Spinal cord (tissue), 10 donors: ENCODE data around the gene PODXL2. TPM values are rescaled to one million over a fixed set of nuclear protein-coding genes. Genes with fewer than 3 reads are reported as not detected.

Source experiments
- DNase-seq, 6 donors: peaks; one replicate each; pipeline versions ENCODE4 v3.0.0 to v3.0.0-alpha.2; 2013 to 2015; ENCODE audit warnings: low spot score in 6 of 6, low read depth in 4 of 6
- H3K27ac ChIP-seq: one replicate; pipeline ENCODE4 v1.5.1; 2013; ENCODE audit warnings: low read depth, low read length, control low read depth
- H3K27me3 ChIP-seq: one replicate; pipeline ENCODE4 v1.6.1; 2013; ENCODE audit warnings: low read length; ENCODE audit not compliant: control insufficient read depth, insufficient read depth
- H3K36me3 ChIP-seq: one replicate; pipeline ENCODE4 v1.6.1; 2013; ENCODE audit warnings: low read length; ENCODE audit not compliant: control insufficient read depth, insufficient read depth
- H3K4me1 ChIP-seq: one replicate; pipeline ENCODE4 v1.6.1; 2013; ENCODE audit warnings: low read length; ENCODE audit not compliant: control insufficient read depth, insufficient read depth
- H3K4me3 ChIP-seq: one replicate; pipeline ENCODE4 v1.5.1; 2013; ENCODE audit warnings: low read depth, low read length, control low read depth
- H3K9me3 ChIP-seq: one replicate; pipeline ENCODE4 v1.6.1; 2013; ENCODE audit warnings: low read length; ENCODE audit not compliant: control insufficient read depth, insufficient read depth
- WGBS: methylation state at CpG from one replicate; pipeline ENCODE4 v1.1.5; 2013; ENCODE audit warnings: missing lambda C conversion rate; ENCODE audit not compliant: insufficient coverage; 5-methylcytosine and 5-hydroxymethylcytosine counted together
- polyA plus RNA-seq, 2 donors: library from polyadenylated mRNA; unstranded; fragments of 120-200 nt; gene quantifications; one replicate each; pipeline ENCODE4 v1.2.1, GENCODE V29; 2013; ENCODE audit not compliant: insufficient read length in 2 of 2
- small RNA-seq: library from RNA; depleted of rRNA; stranded (forward); fragments of <200 nt; gene quantifications from one replicate; pipeline ENCODE3, GENCODE V24; 2014; ENCODE audit warnings: low replicate concordance
- total RNA-seq, 2 donors: library from RNA; depleted of rRNA in 1 of 2; stranded (reverse); fragments of 120-200 nt in 1 of 2; fragments of >200 nt in 1 of 2; gene quantifications; one replicate each; pipeline versions ENCODE4 v1.2.3 to v1.2.4, GENCODE V29; 2013 to 2014
- donor health status: healthy.

Gene PODXL2
- total and polyA plus RNA-seq, 4 donors = 73.4 to 234 (median 162) TPM

DNA sequence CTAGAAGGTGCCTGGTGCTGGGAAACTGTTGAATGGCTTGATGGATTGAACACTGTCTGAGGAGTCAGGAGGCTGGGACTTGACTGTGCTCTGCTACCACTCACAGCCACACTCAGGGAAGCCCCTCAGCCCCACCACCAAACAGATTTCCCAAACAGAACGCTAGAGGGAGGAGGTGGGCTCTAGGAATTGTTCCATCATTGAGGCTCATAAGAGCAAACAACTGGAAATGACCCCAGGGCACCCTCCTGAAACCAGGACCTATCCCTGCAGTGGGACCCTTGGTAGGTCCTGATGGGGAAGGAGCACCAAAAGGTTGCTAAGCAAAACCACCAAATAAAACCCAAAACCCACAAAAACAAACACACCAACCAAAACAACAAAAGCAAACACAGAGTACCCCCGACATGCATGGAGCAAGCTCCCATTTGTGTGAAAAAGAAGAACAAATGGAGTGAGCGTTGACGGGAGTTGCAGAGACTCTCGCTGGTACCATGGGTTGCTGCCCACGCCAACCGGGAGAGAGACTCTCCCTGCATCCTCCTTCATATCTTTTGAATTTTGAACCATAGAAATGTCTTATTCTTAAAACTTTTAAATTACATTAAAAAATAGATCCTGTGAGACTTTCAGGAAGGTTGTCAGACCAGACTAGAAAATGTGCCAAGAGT, 89.4 kb downstream of the PODXL2 start:
- no peak overlapping the region for H3K4me3 ChIP-seq
- no peaks in the 10 kb centered on the region for H3K9me3 ChIP-seq
- no peaks in the 10 kb centered on the region for H3K27me3 ChIP-seq
- peaks cover 62% of the 10 kb centered on the region for H3K4me1 ChIP-seq
- no peak for DNase-seq
- WGBS = 100% methylated on average over 1 of the region's 7 CpGs
- no peak overlapping the region for H3K27ac ChIP-seq
- H3K36me3 ChIP-seq = peaks cover 5% of the 10 kb centered on the region

DNA sequence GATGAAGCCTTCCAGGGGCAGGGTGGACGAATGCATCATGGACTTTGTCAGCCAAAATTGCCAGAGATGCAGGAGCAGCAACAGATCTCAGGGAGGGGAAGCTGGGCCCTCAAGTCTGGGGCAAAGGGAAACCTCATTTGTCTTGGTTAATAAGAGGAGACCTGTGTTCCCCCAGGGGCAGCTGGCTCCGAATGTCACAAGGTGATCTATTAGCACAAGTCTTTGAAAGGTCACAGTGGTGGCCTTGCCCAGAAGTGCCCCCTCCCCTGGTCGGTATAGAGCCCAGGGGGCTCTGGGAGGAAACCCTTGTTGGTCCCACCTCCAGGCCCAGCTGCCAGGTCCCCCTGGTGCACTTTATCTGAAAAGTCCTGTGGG, 89.9 kb downstream of the PODXL2 start:
- H3K36me3 ChIP-seq = peaks cover 3% of the 10 kb centered on the region
- DNase-seq = no peak
- H3K4me1 ChIP-seq = peaks cover 60% of the 10 kb centered on the region
- H3K4me3 ChIP-seq = no peak overlapping the region
- WGBS = 70% methylated on average over 2 of the region's 3 CpGs
- no peak overlapping the region for H3K27ac ChIP-seq
- H3K27me3 ChIP-seq = no peaks in the 10 kb centered on the region
- H3K9me3 ChIP-seq = no peaks in the 10 kb centered on the region

DNA sequence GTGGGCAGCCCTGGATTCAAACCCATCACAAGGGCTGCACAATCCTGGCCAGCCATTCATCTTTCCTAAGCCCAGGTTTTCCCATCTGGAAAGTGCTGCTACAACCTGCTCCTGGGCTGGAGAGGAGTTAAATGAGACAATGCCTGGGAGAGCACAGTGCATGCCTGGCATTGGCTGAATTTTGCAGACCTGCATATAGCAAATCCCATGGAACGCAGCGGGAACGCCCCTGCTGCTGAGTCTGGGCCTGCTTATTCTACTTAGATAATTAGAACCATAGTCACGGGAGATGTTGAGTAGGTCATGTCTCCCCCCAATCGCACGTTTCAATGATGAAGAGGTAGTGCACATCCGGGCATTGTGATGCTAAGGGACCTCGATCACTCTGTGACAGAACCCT, 90.4 kb downstream of the PODXL2 start:
- DNase-seq = no peak
- Histone ChIP-seq H3K36me3 (peaks cover 3% of the 10 kb centered on the region), H3K27ac (no peak overlapping the region), H3K27me3 (no peaks in the 10 kb centered on the region), H3K4me1 (peaks cover 55% of the 10 kb centered on the region), H3K4me3 (no peak overlapping the region), H3K9me3 (no peaks in the 10 kb centered on the region)
- 81% methylated on average over 5 of the region's 8 CpGs for WGBS

DNA sequence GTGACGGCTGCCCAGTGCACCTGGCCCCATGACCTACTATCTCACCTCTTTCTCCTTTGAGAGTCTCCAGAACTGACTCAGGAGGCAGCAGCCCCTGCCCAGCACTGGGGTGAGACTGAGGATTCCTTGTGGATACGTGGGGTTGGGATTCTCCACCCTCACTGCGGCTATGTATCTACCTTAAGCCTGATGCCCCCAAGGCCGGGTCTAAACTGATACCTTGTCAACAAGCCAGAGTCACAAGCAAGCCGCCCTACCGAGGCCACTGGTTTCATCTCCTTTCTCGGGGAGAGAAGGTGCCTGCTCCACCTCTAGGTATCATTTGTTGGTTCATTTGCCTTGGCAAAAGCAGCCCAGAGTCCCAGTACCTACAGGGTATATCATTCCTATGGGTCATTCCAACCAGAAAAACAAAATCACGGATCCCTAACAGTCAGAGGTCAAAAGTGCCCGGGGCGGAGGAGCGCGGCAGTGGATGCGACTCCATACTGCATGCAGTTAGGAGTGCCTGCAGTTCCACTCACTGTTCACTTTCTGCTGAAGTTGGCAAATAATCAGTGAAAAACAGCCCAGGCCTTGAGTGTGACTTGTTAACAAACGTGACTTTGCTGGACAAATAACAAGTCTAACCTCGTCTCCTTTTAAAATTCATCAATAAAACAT, 91.3 kb downstream of the PODXL2 start:
- H3K27me3 ChIP-seq = no peaks in the 10 kb centered on the region
- no peak overlapping the region for H3K4me3 ChIP-seq
- H3K27ac ChIP-seq = no peak overlapping the region
- peaks cover 3% of the 10 kb centered on the region for H3K36me3 ChIP-seq
- H3K9me3 ChIP-seq = no peaks in the 10 kb centered on the region
- peaks cover 50% of the 10 kb centered on the region for H3K4me1 ChIP-seq
- WGBS = 84% methylated on average over 12 of the region's 15 CpGs
- no peak for DNase-seq

DNA sequence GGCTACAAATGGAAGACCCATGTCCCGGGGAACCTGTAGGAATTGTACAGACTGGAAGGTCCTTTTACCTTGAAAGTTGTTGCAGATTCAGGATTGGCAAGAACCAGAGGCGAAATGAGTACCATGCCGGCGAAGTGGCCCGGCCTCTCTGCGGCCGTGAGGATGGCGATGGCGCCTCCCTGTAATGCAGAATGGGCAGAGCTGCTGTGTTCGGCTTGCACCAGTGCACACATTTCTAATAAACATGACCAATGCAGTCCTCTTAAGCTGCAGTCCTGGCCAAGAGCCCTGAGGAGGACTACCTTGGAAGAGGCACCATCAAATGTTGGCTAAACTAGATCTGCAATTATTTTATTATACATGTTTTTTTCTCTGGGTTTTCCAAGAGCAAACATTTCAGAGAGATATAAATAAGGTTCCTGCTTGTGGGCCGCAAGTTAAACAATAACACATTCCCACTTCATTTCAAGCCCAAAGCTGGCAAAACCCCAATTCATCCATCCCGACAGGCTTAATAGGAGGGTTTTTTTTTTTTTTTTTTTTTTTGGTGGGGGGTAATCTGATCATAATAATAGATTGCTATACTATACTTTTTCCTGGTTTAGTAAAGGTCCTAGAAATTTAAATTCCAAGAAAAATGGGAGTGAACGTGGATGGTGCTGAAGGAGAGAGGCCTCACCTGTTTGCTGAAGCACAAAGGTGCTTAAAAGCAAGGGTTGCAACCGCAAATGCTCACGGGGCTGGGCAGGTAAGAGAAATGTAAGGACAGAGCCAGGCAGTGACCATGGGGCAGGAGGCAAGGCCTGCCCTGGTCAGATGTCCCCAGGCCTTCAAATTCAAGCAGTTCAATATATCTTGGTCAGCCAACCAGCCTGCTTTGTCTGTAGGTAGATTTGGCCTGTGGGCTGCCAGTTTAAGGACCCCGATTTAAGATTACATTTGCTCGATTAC, 92.3 kb downstream of the PODXL2 start:
- Histone ChIP-seq H3K27ac (no peak overlapping the region), H3K4me1 (peaks cover 42% of the 10 kb centered on the region), H3K4me3 (no peak overlapping the region), H3K27me3 (no peaks in the 10 kb centered on the region), H3K9me3 (no peaks in the 10 kb centered on the region), H3K36me3 (peaks cover 3% of the 10 kb centered on the region)
- no peak for DNase-seq
- WGBS = 89% methylated on average over 13 of the region's 17 CpGs

DNA sequence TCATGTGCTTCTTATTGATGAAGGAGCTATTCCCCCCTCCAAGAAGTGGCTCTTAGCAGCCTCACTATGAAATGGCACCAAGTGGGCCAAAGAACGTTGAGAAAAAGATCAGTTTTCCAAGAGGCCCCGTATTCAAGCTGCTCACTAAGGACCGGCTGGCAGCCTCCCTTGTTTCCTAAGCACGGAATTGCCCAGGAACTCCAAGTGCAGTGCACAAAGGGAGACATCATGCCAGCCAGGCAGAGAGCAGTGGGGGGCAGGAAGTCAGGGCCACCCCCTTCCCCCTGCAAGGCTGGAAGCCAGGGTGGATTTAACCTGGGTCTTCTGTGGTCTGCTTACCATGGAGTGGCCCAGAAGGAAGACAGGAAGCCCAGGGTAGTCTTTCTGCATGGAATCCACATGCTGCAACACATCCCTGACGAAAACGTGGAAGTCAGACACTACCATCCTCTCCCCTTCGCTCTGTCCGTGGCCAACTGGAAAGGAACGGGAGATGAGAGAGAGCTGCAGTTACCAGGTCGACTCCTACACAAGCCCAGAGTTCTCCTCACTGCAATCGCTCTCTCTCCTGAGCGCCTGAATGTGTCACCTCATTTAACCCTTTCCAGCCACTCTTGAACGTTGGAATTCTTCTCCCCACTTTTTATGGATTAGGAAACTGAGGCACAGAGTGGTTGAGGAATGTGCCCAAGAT, 93.3 kb downstream of the PODXL2 start:
- WGBS = 31% methylated on average over 7 of the region's 13 CpGs
- no peaks in the 10 kb centered on the region for H3K27me3 ChIP-seq
- DNase-seq = peak in 2 of 6 donors; percentile 57 to 71
- no peak overlapping the region for H3K4me3 ChIP-seq
- H3K9me3 ChIP-seq = no peaks in the 10 kb centered on the region
- H3K36me3 ChIP-seq = peaks cover 3% of the 10 kb centered on the region
- peaks cover 42% of the 10 kb centered on the region for H3K4me1 ChIP-seq
- peak overlapping the region; percentile 11 for H3K27ac ChIP-seq

Small RNAs within 50 kb of the gene (small RNA-seq; reads per million reads assigned to genes)
- 0.22 reads per million, percentile 11 among the genes with 10 or more reads in this experiment for gene MIR7976

Other genes with a start within 250 kb of the PODXL2 start
- 10 to 100 TPM; 17.6 to 31.0 TPM for gene TPRA1, start 38.5 kb upstream of the PODXL2 start, total RNA-seq
- 10 to 100 TPM; 32.0 to 40.3 TPM for gene TPRA1, start 38.5 kb upstream of the PODXL2 start, polyA plus RNA-seq
- 10 to 100 TPM; 19.2 to 30.9 TPM for gene MCM2, start 30.8 kb upstream of the PODXL2 start, total RNA-seq
- 10 to 100 TPM; 25.2 to 26.0 TPM for gene MCM2, start 30.8 kb upstream of the PODXL2 start, polyA plus RNA-seq
- 10 to 100 TPM; 10.6 to 11.2 TPM for gene ABTB1, start 43.8 kb downstream of the PODXL2 start, total RNA-seq
- gene ABTB1, start 43.8 kb downstream of the PODXL2 start, polyA plus RNA-seq = 10 to 100 TPM; 18.4 to 26.9 TPM
- gene MGLL, start 193.3 kb downstream of the PODXL2 start, total RNA-seq = 10 to 100 TPM; 25.5 to 34.0 TPM
- gene MGLL, start 193.3 kb downstream of the PODXL2 start, polyA plus RNA-seq = 10 to 100 TPM; 41.9 to 48.6 TPM